PFSK-1 (cell line): Measurements from ENCODE around the gene TTC28.

Source experiments
- REST ChIP-seq, 2 experiments: IDR thresholded peaks; 2 replicates each; pipeline versions ENCODE4 v1.6.1 to v1.8.0; 2011 to 2012; ENCODE audit warnings: low read depth in 2 of 2, low read length in 2 of 2, control low read depth in 1 of 2, inconsistent platforms in 1 of 2, mild to moderate bottlenecking in 1 of 2, moderate library complexity in 1 of 2; ENCODE audit not compliant: insufficient read depth in 1 of 2
- SIN3A ChIP-seq: IDR thresholded peaks from 2 replicates; pipeline ENCODE4 v1.6.1; 2012; ENCODE audit warnings: mild to moderate bottlenecking, low read length, moderate library complexity, borderline replicate concordance; ENCODE audit not compliant: insufficient read depth

DNA sequence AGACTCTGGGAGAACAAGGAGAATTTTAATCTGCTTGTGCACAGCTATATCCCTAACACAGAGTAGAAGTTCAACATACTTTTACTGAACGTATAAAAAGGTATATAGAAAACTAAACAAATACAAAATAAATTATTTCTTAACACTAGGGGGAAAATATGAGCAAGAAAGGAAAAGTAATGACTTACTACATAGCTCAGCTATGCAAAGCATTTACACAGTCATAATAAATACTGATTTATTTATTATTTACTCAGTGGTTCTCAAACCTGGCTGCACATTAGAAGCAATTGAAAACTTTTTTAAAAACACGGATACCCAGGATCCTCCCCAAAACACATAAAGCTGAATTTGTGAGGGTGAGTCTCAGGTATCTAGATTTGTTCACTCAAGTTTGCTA, 182.5 kb downstream of the TTC28 start:
- TF ChIP-seq REST (IDR thresholded peaks at IDR 0.05; ENCODE audit: insufficient read depth in 1 of 2, low read depth in 2 of 2, low read length in 2 of 2) (no peak), SIN3A (no peak)
